HG02642 (cell line): Measurements from ENCODE around the gene POLE2.
"Not testable (repeated sequence)": the region's sequence is repeated elsewhere in the genome, so short reads cannot be mapped to it uniquely, and the experiment has no call there.

ENCODE experiments used
- ATAC-seq: cut with Tn5 transposase; IDR thresholded peaks from one replicate; pipeline ENCODE4 v1.9.1; 2021; ENCODE audit warnings: mild to moderate bottlenecking; ENCODE audit not compliant: unreplicated experiment, poor library complexity

POLE2 gene

DNA sequence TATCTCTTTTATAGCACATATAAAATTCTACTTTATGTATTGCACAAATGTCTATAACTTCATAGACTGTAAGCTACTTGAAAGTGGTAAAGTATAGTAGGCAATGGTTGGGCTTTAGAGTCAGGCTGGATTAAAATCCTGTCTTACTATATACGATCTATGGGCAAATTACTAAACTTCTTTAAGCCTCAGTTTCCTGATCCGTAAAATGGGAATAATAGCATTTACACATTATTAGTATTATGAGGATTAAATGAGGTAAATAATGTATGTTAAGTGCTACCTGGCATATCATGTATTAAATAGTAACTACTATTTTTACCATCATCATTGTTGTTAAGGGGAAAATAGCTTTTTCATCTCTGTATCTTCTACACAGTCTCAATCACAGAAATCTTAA, 14.4 kb downstream of the POLE2 start:
- no peak for ATAC-seq

DNA sequence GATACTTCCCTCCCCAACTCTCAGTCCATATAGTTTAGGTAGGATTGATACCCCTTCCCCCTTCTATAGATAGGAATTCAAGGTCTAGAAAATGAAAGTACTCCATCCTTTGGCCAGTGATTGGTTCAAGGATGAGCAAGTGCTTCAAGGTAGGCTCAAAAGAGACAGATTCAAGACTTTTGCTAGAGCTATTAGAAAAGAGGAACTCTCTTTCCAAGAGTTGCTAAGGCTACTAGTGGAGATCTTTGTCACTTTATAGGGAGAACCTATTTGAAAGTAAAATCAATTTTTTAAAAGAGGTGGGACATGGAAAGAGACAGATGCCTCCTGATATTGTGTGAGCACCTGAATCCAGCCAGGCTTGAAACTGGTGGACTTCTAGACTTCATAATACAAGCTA, 17.5 kb downstream of the POLE2 start:
- no peak for ATAC-seq

DNA sequence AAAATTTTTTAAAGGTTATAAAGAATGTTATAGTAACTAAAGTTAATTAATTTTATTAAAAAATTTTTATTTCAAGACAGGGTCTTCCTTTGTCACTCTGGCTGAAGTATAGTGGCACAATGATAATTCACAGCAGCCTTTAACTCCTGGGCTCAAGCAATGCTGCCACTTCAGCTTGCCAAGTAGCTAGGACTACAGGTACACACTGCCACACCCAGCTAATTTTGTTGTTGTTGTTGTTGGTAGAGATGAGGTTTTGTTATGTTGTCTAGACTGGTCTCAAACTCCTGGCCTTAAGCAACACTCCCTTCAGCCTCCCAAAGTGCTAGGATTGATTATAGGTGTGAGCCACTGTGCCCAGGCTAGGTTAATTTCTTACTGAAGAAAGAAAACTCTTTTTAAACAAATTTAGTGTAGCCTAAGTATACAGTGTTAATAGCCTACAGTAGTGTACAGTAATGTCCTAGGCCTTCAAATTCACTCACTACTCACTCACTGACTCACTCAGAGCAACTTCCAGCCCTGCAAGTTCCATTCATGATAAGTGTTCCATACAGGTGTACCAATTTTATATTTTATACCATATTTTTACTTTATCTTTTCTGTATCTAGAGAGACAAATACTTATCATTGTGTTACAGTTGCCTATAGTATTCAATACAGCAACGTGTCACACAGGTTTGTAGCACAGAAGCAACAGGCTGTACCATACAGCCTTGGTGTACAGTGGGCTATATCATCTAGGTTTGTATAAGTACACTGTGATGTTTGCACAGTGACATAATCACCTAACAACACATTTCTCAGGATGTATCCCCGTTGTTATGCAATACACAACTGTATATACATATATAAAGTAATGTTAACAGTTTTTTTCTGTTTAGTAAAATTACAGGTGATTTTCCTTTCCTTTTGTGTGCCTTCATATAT, 28.2 kb downstream of the POLE2 start:
- no peak for ATAC-seq

DNA sequence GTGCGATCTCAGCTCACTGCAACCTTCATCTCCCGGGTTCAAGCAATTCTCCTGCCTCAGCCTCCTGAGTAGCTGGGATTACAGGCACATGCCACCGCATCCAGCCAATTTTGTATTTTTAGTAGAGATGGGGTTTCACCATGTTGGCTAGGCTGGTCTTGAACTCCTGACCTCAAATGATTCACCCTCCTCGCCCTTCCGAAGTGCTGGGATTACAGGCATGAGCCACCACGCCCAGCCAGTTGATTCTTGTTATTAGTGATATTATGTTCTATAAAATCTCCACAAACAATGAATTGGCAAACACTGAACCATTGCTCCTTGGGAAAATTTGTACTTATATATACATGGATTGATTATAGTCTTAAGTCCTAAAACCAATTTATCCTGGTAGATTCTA, 30.5 kb downstream of the POLE2 start:
- not testable (repeated sequence) for ATAC-seq

DNA sequence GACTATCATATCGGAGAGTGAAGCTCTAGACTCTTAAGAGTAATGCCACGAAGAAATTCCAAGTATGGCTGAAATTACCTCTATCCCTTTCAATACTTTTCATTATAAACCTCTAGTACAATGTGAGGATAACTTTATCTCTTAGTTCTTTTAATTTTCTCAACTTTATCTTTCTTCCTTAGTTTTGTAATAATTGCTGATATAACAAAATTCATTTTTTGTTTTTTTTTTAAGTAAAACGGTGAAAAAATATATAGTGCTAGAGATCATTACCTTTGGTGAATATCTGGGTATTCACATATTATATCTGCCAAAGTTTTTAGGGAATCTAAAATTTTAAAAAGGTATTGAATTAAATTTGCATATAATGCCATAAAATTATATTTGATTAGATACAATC, 33.5 kb downstream of the POLE2 start:
- ATAC-seq, result no peak

DNA sequence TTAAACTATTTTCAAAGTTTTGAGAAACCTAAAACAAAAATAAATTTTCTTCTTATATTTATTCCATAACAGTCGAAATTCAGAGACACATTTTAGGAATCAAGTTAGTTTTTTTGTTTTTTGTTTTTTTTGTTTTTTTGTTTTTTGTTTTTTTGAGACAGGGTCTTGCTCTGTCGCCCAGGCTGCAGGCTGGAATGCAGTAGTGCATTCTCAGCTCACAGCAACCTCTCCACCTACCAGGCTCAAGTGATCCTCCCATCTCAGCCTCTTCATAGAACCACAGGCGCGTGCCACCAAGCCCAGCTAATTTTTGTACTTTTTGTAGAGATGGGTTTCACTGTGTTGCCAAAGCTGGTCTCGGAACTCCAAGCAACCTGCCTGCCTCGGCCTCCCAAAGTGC, 34.5 kb downstream of the POLE2 start:
- ATAC-seq, result no peak

DNA sequence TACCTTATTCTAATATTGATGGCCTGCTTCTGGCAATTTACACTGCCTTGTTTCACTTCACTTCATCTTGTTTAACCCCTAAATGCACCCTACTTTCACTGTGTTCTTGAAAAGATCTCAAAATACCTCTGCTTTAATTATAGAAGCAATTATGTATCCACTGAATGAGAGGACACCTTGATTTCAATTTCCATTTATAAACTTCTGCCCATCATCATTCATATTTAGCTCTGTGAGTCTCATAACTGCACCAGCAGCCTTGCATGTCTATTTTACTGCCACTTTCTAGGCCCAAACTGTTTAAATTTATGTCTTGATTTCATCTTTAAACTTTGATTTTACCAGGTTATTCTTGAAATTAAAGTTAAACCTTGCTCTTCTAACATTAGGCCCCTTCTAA, 45.9 kb downstream of the POLE2 start:
- no peak for ATAC-seq

DNA sequence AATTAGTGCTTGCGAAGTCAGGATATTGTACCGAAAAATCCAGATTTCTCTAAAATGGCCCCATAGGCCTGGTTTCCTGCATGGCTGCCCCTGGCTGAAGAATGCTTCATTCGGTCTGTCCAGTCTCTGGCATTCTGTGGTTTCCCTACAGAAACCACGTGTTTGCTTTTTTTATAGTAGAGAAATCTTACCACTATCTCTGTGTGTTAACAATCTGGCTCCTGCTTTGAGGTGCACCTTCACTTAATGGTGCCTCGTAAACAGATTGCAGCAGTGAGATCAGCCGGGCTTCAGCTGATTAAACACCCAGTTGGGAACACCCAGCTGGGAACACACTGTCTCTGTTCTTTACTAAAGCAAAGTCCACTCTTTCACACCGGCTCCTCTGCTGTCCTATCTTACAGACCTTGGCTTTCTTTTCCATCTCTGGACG, 46.3 kb downstream of the POLE2 start:
- no peak for ATAC-seq

DNA sequence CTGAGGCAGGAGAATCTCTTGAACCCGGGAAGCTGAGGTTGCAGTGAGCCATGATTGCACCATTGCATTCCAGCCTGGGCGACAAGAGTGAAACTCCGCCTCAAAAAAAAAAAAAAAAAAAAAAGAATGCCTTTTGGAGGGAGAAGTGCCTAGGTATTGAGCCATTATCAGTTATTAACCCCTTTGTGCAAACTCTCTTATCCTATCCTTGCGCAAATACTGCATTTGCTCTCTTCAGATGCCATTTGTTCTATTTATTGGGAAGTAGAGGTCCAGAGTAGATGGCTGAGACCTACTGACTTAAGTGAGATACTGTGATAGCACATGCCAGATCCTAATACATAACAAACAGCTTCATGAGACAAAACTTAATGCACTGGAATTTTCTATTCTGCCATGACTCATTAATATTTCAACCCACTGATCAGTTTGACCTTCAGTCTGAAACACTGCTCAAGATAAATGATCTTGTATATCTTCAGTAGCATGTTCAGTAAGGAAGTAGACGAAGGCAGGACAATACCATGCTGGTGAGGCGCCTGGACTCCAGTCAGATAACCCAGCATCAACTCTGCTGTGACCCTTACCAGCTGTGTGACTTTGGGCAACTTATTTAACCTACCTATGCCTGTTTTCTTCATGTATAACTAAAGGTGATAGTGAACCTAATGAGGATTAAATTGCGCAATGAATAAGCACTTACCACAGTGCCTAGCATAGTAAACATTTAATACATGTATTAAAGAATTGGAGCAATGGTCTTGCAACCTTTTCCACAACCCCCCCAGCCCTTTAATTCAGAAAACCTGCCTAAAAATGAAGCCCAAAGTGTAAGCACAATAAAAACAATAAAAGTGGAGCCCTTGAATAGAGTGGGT, 47.2 kb downstream of the POLE2 start:
- ATAC-seq, result no peak

DNA sequence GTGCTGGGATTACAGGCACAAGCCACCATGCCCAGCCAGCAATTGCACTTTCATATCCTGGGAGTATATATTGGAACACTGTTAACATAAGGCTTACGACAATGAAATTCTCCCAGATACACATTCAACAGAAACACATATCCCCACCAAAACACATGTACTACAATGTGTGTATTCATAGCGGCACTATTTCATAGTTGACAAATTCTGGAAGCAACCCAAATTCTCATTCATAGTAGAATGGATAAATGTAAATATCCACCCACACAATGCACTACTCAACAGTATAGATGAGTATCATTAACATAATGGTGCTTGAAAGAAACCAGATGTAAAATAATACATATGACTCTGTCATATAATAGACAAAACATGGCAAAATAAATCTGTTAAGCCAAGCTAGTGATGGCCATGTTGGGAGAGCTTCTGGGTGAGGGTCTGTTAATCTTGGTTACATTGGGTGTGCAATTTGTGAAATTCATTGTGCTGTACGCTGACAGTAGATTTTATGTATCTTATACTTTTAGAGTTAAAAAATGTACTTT, 50.4 kb downstream of the POLE2 start:
- ATAC-seq, result no peak

DNA sequence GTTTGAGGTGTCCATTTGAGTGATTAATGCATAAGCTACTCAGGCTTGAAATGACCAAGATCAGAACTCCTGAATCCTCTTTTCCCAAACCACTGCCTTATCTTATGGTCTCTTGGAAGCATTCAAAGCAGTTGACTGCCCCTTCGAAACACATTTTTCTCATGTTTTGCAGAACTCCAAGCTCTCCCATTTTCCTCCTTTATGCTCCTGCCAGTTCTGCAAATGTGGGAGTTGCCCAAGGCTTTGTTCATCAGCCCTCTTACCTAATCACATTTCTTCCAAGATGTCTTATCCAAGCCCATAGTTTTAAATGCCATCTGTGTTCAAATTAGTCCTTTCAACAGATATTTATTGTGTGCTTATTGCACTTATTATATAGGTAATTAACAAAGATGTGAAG, 51.1 kb downstream of the POLE2 start:
- no peak for ATAC-seq

DNA sequence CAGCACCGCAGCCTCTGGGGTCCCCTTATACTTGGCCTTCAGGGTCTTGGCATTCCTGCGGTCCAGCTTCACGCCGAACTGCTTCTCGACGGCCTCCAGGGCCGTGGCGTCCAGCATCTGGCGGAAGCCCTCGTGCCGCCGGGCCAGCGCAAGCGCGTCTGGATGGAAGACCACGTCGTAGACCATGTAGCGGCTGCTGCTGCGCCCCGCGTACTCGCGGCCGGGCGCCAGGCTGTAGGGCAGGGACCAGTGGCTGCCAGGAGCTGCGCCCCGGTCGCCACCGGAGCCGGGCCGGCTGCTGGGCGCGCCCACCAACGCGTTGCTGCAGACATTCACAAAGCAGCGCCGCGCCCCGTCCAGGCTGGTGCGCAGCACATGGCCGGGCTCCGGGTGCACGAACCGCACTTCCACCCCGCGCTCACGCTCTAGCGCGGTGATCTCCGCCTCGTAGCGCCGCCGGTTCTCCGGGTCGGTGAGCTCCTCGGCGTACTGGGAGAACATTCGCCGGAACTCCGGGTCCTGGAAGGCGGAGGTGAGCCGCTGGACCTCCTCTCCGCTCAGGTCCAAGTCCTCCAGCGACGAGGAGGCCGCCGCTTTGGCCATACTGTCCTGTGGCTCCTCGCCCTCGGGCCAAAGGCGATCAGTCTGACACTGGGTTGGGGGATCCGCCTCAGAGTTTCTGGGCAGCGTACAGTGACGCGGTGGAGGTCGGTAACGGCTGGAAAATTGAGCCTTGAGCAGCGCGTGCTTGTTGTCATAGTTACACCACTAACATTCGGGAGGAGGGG, 53.3 kb downstream of the POLE2 start, which contains the start of gene DNAAF2:
DNAAF2 (minus strand) TSS at position 698 of the 788 bp plus-strand sequence; CDS start at position 603, 95 bp downstream.
- peak; percentile 28 for ATAC-seq

DNA sequence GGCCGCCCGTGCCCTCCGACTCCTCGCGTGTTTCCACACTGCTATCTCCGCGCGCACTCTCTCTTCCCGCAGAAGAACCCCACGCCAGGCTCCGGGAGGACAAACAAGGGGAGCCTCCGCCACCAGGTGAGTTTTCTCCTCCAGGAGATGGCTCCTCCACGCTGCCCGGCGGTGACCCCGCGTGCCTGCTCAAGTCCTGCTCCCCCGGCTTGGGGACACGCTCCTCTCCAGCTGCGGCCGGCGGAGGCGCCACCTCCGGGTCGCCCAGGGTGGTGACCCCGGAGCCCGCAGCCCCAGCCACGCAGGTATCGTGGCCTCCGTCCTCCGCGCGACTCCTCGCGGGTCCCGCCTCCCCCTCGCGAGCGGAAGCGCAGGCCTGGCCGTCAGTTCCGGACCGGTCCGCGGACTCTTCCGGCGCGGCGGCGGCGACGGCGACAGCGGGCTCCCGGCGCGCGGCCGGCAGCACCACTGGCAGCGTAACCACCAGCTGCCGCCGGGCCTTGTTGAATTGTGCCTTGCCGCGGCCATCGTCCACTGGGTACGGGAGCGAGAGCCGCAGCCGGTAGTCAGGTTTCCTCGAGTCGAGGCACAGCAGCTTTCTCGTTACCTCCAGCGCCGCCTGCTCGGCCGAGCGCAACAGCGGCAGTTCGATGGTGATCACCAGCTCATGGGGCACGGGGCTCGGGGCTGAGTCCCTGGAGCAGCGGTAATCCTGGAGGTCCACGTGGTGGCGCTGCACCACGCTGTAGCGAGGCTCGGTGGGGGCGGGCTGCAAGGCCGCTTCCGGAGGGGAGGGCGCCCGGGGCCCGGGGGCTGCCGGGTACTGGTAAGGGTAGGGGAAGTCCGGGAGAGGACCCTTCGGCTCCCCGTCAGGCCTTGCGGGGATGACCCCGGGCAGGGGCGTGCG, 54.1 kb downstream of the POLE2 start:
- ATAC-seq, result peak; percentile 85

DNA sequence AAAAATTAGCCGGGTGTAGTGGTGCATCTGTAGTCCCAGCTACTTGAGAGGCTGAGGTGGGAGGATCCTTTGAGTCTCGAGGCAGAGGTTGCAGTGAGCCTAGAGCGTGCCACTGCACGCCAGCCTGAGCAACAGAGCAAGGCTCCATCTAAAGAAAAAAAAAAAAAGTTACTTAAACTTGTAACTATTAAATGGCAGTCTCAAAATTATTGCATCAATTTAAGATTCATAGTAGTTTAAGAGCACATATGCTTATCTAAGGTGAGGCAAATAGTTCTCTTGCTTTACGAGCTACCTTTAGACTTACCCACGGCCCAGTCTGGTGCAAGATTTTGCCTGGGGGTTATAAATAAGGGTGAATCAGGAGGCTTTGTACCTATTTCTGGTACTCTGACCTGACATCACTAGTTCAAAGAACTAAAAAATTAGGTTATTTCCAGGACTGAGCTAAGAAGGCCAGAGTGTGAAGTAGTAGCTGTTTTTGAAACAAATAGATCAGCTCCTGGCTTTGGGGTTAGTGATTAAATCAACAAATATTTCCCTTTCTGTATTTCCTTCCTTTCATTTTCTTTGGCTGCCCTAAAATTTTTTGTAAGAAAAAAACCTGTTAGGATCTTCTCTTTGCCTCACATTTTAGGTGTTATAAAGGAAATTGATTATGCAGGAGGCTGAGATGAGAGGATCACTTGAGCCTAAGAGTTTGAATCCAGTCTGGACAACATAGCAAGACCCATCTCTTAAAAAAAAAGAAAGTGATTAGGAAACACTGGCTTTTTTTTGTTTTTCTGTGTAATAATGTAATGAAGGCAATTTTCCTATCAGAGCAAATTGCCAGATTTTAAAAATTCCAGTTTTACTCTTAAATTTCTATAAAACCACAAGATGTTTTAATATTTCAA, 63.8 kb downstream of the POLE2 start:
- ATAC-seq, result no peak

DNA sequence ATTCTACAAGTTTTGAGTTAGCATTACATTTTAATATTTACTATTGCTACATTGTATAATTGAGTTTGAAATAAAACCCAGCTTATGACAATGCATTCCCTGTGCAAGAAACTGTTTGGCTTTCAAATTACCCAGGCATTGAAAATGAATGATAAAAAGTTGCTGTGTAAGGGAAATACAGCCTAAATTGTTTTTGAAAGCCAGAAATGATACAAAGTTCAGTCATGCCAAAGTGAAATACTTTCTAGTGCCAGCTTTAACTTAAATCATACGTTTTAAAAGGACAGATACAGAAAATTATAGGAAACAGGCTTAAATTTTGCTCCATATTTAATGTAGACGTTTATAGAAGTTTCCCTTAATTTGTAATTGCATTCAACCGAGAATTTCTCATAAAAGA, 64.6 kb downstream of the POLE2 start:
- no peak for ATAC-seq

DNA sequence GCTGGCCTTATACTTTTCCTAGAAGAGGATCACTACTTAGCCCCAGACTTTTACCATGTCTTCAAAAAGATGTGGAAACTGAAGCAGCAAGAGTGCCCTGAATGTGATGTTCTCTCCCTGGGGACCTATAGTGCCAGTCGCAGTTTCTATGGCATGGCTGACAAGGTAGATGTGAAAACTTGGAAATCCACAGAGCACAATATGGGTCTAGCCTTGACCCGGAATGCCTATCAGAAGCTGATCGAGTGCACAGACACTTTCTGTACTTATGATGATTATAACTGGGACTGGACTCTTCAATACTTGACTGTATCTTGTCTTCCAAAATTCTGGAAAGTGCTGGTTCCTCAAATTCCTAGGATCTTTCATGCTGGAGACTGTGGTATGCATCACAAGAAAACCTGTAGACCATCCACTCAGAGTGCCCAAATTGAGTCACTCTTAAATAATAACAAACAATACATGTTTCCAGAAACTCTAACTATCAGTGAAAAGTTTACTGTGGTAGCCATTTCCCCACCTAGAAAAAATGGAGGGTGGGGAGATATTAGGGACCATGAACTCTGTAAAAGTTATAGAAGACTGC, 65.9 kb downstream of the POLE2 start:
- no peak for ATAC-seq

DNA sequence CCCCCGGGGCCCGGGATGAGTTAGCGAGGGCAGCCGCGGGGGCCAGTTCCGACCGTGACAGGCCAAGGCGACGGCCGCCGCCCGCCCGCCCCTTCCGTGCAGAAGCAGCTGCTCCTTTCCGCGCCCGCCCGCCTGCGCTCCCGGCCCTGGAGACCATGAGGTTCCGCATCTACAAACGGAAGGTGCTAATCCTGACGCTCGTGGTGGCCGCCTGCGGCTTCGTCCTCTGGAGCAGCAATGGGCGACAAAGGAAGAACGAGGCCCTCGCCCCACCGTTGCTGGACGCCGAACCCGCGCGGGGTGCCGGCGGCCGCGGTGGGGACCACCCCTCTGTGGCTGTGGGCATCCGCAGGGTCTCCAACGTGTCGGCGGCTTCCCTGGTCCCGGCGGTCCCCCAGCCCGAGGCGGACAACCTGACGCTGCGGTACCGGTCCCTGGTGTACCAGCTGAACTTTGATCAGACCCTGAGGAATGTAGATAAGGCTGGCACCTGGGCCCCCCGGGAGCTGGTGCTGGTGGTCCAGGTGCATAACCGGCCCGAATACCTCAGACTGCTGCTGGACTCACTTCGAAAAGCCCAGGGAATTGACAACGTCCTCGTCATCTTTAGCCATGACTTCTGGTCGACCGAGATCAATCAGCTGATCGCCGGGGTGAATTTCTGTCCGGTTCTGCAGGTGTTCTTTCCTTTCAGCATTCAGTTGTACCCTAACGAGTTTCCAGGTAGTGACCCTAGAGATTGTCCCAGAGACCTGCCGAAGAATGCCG, 66.7 kb downstream of the POLE2 start:
- ATAC-seq, result peak; percentile 37
